KBM-7 (cell line): ENCODE measurements around the gene ZNF621.

Experiments used
- DNase-seq: peaks from one replicate; pipeline ENCODE4 v3.0.0-alpha.2; 2015
- in situ Hi-C: fragments of 300-500 bp; cut with MboI; formaldehyde crosslinking; loops from 2 replicates; pipeline ENCODE4 v1.14.3; 2020; ENCODE audit warnings: low sequenced_read_pairs, low pct_unique_long_range_greater_than_20kb, mixed read lengths

Gene ZNF621

DNA sequence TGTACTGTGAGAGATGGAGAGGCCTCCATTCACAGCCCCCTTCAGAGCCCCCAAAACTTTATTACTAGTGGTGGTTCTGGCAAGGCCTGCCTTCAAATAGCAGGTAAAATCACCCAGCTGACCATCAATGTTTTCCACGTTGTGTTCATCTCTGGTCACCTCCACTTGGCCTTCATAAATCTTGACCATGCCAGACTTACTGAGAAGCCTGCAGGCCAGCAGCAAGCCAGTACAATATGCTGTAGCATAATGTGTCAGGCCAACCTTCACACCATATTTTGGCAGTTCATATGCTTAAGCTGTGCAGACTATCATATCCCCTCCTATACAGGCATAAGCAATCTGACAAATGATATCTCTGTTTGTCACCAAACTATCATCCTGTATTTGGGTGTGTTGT is 62.1 kb downstream of the ZNF621 start:
- DNase-seq: no peak
- in situ Hi-C loops: loop anchor here (25.0 kb wide), 1 partner anchor 1275 kb away; no protein-coding TSS in a partner anchor

GRCh38 chr3:40588406-40588805 is 63.6 kb downstream of the ZNF621 start:
- in situ Hi-C loops: loop anchor here (25.0 kb wide), 1 partner anchor 1274 kb away; no protein-coding TSS in a partner anchor
- no peak for DNase-seq
